SK-N-SH (cell line): Measurements from ENCODE around the gene SPOP.

Experiments
- GATA2 ChIP-seq: sonication (generic); formaldehyde crosslinking; IDR thresholded peaks from 2 replicates; pipeline ENCODE4 v1.5.0; 2020; ENCODE audit warnings: mild to moderate bottlenecking, missing genetic modification reagents
- JUND ChIP-seq: IDR thresholded peaks from 2 replicates; pipeline ENCODE4 v1.4.0; 2012
- SIN3A ChIP-seq: IDR thresholded peaks from 2 replicates; pipeline ENCODE4 v1.6.1; 2012; ENCODE audit warnings: low read depth, mild to moderate bottlenecking, low read length, moderate library complexity, borderline replicate concordance
- TAF1 ChIP-seq: IDR thresholded peaks from 2 replicates; pipeline ENCODE4 v1.6.1; 2012; ENCODE audit warnings: low read depth, mild to moderate bottlenecking, low read length, moderate library complexity, borderline replicate concordance
- YY1 ChIP-seq: IDR thresholded peaks from 2 replicates; pipeline ENCODE4 v1.4.0; 2012; ENCODE audit warnings: low read depth, mild to moderate bottlenecking
- TF ChIP-seq, protein P1 (sequence below): fragments of 200-600 bp; sonication (generic); IDR thresholded peaks from 2 replicates; pipeline ENCODE4 v1.6.1; 2017; ENCODE audit warnings: antibody characterized with exemption, mild to moderate bottlenecking, moderate library complexity
- TF ChIP-seq, protein P2 (sequence below): IDR thresholded peaks from 2 replicates; pipeline ENCODE4 v1.4.0; 2012; ENCODE audit warnings: low read depth, borderline replicate concordance

DNA sequence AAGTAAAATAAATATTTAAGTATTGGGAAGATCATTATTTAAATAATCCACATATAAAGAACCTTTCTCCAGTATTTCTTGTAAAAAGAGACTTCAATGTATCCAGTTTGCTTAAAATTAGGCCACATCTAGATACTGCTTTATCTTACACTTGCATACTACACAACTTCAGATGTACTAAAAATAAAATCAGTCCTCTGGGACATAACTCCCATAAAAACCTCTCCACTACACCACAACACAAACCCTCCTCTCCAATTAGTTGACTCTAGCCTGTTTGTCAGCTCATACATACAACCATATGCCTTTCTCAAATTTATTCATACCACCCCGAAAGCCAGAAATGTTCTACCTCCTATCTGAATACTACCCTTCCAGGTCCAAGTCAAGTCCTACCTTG is 21.6 kb downstream of the SPOP start:
- TF ChIP-seq TAF1 (no peak), SIN3A (no peak), JUND (no peak), GATA2 (no peak), YY1 (no peak)
- TF ChIP-seq, protein P1, sequence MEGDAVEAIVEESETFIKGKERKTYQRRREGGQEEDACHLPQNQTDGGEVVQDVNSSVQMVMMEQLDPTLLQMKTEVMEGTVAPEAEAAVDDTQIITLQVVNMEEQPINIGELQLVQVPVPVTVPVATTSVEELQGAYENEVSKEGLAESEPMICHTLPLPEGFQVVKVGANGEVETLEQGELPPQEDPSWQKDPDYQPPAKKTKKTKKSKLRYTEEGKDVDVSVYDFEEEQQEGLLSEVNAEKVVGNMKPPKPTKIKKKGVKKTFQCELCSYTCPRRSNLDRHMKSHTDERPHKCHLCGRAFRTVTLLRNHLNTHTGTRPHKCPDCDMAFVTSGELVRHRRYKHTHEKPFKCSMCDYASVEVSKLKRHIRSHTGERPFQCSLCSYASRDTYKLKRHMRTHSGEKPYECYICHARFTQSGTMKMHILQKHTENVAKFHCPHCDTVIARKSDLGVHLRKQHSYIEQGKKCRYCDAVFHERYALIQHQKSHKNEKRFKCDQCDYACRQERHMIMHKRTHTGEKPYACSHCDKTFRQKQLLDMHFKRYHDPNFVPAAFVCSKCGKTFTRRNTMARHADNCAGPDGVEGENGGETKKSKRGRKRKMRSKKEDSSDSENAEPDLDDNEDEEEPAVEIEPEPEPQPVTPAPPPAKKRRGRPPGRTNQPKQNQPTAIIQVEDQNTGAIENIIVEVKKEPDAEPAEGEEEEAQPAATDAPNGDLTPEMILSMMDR, result no peak
- TF ChIP-seq, protein P2, sequence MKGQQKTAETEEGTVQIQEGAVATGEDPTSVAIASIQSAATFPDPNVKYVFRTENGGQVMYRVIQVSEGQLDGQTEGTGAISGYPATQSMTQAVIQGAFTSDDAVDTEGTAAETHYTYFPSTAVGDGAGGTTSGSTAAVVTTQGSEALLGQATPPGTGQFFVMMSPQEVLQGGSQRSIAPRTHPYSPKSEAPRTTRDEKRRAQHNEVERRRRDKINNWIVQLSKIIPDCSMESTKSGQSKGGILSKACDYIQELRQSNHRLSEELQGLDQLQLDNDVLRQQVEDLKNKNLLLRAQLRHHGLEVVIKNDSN, result no peak
